Cardiac muscle cell (in vitro differentiated cells and primary cell): ENCODE measurements around the gene SPIB. TPM values are rescaled to one million over a fixed set of nuclear protein-coding genes. Genes with fewer than 3 reads are reported as not detected.

Source experiments
- DNase-seq, 2 donors: peaks; one replicate each; pipeline versions ENCODE4 v3.0.0 to v3.0.0-alpha.2; 2010 to 2017; ENCODE audit warnings: low read depth in 1 of 2, low spot score in 1 of 2
- H3K27ac ChIP-seq: fragments of 200-600 bp; sonication (generic); 2 replicates; pipeline ENCODE4 v1.5.1; 2016
- H3K27me3 ChIP-seq: fragments of 200-600 bp; sonication (generic); 2 replicates; pipeline ENCODE4 v1.6.0; 2016; ENCODE audit warnings: control low read depth
- H3K36me3 ChIP-seq: fragments of 200-600 bp; sonication (generic); 2 replicates; pipeline ENCODE4 v1.5.1; 2016; ENCODE audit warnings: control low read depth
- H3K4me1 ChIP-seq: fragments of 200-600 bp; sonication (generic); 2 replicates; pipeline ENCODE4 v1.8.1; 2017; ENCODE audit warnings: low read depth, mild to moderate bottlenecking, mixed run types
- H3K4me3 ChIP-seq: fragments of 200-600 bp; sonication (generic); 2 replicates; pipeline ENCODE4 v1.5.1; 2016; ENCODE audit warnings: mild to moderate bottlenecking
- H3K9me3 ChIP-seq: fragments of 200-600 bp; sonication (generic); 2 replicates; pipeline ENCODE4 v1.5.1; 2017; ENCODE audit warnings: low read depth, mild to moderate bottlenecking, control low read depth
- CTCF ChIP-seq: IDR thresholded peaks from 2 replicates; pipeline ENCODE4 v1.5.1; 2012; ENCODE audit warnings: low read depth, mild to moderate bottlenecking, low read length
- polyA plus RNA-seq: library from polyadenylated mRNA; unstranded; fragments of >200 nt; fragmentation: Nextera tagmentation; extraction: Ambion mirVana; gene quantifications from 2 replicates; pipeline ENCODE4 v1.2.1, GENCODE V29; 2016
- total RNA-seq: library from RNA; depleted of rRNA; stranded (reverse); fragments of >200 nt; gene quantifications from 2 replicates; pipeline ENCODE4 v1.2.3, GENCODE V29; 2016

The SPIB gene
- total and polyA plus RNA-seq, 2 experiments from 2014 or later, result 0.15 to 1.5 TPM

- DNase-seq, result no peak
- H3K9me3 ChIP-seq, result no peaks in the 10 kb centered on the region
- TF ChIP-seq CTCF, result no peak
Measured at GRCh38 chr19:50422397-50423278, 3.9 kb downstream of the SPIB start.

GRCh38 chr19:50423279-50424113, 4.8 kb downstream of the SPIB start:
- TF ChIP-seq CTCF, result no peak
- DNase-seq, result no peak
- Histone ChIP-seq H3K4me3 (no peak overlapping the region), H3K4me1 (peaks cover 3% of the 10 kb centered on the region), H3K36me3 (no peaks in the 10 kb centered on the region), H3K27ac (no peak overlapping the region), H3K9me3 (no peaks in the 10 kb centered on the region), H3K27me3 (peaks cover 17% of the 10 kb centered on the region)

More at GRCh38 chr19:50422397-50423278, 3.9 kb downstream of the SPIB start:
- H3K36me3 ChIP-seq, result no peaks in the 10 kb centered on the region
- H3K27me3 ChIP-seq, result peaks cover 17% of the 10 kb centered on the region
- H3K4me3 ChIP-seq, result no peak overlapping the region
- H3K4me1 ChIP-seq, result peaks cover 3% of the 10 kb centered on the region
- H3K27ac ChIP-seq, result no peak overlapping the region

GRCh38 chr19:50425581-50425980, 6.8 kb downstream of the SPIB start:
- DNase-seq, result no peak
- H3K36me3 ChIP-seq, result no peaks in the 10 kb centered on the region
- TF ChIP-seq CTCF, result no peak
- no peaks in the 10 kb centered on the region for H3K9me3 ChIP-seq
- H3K27me3 ChIP-seq, result no peaks in the 10 kb centered on the region
- H3K4me3 ChIP-seq, result no peak overlapping the region
- no peak overlapping the region for H3K27ac ChIP-seq
- peaks cover 4% of the 10 kb centered on the region for H3K4me1 ChIP-seq

- H3K36me3 ChIP-seq, result no peaks in the 10 kb centered on the region
- no peaks in the 10 kb centered on the region for H3K27me3 ChIP-seq
- H3K4me1 ChIP-seq, result peaks cover 5% of the 10 kb centered on the region
- H3K9me3 ChIP-seq, result no peaks in the 10 kb centered on the region
- no peak for TF ChIP-seq CTCF
- no peak overlapping the region for H3K4me3 ChIP-seq
- no peak overlapping the region for H3K27ac ChIP-seq
- DNase-seq, result no peak
Measured at GRCh38 chr19:50427318-50427925, 8.7 kb downstream of the SPIB start.

GRCh38 chr19:50427997-50428425, 9.3 kb downstream of the SPIB start:
- Histone ChIP-seq H3K36me3 (no peaks in the 10 kb centered on the region), H3K27me3 (no peaks in the 10 kb centered on the region), H3K9me3 (no peaks in the 10 kb centered on the region), H3K27ac (no peak overlapping the region), H3K4me3 (no peak overlapping the region), H3K4me1 (peaks cover 9% of the 10 kb centered on the region)
- no peak for TF ChIP-seq CTCF
- peak; percentile 34 to 93 for DNase-seq
